ENCODE measurements around the gene MYO5B. TPM values are rescaled to one million over a fixed set of nuclear protein-coding genes. Genes with fewer than 3 reads are reported as not detected.
"Not testable (repeated sequence)": the region's sequence is repeated elsewhere in the genome, so short reads cannot be mapped to it uniquely, and the experiment has no call there.

Gene MYO5B
- polyA plus RNA-seq (ENCODE audit: insufficient read length in 4 of 4): 10 to 100 TPM in 3 of 4 donors, 1 to 10 TPM in 1; 6.2 to 30.2 (median 28.3) TPM

DNA sequence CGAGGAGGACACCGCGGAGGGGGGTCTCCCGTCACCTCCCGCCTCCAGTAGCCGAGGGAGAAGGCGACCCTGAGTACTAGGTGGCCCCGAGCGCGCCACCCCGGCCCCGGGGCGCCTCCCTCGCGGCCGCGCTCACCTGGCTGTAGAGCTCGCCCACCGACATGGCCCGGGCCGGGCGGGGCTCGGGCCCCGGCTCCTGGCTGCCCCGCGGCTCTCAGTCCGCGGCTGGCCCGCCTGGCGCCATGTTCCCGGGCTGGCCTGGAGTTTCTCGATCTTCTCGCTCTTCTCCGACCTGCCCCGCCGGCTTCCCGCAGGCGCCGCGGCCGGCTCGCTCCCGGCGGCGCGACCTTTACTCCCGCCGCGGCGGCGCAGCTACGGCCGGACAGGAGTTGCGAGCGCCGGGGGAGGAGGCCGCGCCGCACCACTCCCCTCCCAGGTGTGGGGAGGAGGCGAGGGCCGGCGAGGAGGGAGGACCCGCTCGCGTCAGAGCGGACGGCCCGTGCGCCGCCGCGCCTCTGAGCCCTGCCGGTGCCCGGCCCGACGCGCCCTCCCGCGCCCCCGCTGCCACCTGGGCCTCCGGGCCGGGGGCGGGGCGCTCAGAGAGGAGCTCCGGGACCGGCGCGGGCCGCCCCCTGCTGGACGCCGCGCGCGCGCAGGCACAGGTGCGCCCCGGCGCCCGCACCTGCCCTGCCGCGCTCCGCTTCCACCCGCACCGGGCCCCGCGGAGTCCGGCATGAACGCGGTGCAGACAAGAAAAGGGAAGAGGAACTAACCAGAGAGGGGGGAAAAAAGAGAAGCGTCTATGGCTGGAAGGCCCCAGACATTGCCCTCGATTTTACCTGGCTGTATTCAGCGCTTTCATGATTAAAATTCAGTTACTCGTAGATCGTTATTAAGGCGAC is at the start of gene MYO5B:
Gene MYO5B (minus strand): TSS at position 517 of the 902 bp plus-strand sequence. CDS start 354 bp downstream, at position 163.
- DNase-seq (ENCODE audit: low read depth in 4 of 4, low spot score in 3 of 4): peak in 3 of 4 donors; percentile 35 to 55 (median 42)

DNA sequence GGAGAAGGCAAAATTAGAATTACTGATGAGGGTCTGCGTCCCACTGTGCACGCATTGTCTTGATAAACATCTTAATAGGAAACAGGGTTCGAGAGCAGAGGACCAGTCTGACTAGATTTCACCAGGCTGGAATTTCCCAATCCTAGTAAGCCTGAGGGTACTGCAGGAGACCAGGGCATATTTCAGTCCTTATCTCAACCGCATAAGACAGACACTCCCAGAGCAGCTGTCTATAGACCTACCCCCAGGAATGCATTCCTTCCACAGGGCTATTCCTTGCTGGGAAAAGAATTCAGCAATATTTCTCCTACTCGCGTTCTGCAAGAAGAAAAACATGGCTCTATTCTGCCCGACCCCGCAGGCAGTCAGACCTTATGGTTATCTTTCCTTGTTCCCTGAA is 46.8 kb upstream of the MYO5B start:
- not testable (repeated sequence) for DNase-seq (ENCODE audit: low read depth in 4 of 4, low spot score in 3 of 4)

DNA sequence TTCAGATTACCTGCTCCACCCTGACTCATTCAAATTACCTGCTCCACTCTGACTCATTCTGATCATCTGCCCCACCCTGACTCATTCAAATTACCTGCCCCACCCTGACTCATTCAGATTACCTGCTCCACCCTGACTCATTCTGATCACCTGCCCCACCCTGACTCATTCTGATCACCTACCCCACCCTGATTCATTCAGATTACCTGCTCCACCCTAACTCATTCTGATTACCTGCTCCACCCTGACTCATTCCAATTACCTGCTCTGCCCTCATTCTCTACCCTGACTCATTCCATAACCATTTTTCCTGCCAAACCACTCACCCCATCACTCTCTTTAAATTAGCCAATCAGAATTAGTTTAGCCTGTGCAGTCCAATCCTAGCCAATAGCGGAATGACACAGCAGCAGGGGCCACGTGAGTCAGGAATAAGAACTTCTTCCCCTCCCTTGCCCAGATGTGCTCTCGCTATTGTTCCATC is 45.2 kb upstream of the MYO5B start:
- DNase-seq (ENCODE audit: low read depth in 4 of 4, low spot score in 3 of 4): no peak

DNA sequence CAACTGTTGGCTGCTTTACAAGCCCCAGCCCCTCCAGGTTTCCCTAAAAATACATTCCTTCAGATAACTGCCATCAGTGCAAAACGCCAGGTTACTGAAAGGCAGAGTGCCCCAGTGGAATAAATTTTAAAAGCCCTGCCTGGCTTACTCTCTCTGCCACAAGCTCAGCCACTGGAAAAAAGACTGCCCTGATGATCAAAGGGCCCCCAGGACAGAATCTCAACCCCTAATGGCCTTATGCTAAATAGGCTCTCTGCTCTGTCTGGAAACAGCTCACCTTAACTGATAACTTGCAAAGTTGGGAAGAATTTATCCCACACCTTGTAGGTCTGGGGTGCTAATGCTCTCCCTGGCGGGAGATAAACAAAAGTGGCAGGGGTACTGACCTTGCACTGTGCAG is 37.5 kb upstream of the MYO5B start:
- no peak for DNase-seq (ENCODE audit: low read depth in 4 of 4, low spot score in 3 of 4)

DNA sequence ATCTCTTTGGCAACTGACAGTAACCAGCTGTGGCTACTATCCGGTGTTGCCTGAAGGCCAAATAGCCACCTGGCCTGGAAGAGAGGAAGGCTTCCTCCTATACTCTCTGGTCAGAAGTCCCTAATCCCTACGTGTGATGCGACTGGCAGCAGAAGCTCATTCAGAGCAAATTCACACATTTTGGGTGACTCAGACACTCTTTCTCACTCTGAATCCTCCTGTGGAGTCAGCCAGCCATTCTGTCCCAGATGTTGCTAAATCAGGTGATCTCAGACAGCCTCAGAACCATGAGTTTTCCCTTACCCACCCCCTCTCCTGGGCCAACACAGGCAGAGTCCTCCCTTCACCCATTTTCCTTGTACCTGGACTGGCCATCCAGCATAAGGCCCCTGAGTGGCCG is 36.7 kb upstream of the MYO5B start:
- DNase-seq (ENCODE audit: low read depth in 4 of 4, low spot score in 3 of 4): no peak

DNA sequence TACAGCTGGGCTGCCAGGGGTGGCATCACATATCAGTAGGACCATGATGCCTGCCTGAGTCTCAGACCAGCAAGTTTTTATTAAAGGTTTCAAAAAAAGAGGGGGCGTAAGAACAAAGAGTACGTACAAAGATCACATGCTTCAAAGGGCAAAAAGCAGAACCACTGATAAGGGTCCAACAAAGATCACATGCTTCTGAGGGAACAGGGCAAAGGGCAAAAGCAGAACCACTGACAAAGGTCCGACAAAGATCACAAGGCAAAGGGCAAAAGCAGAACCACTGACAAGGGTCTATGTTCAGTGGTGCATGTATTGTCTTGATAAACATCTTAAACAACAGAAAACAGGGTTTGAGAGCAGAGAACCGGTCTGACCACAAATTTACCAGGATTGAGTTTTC is 25.3 kb upstream of the MYO5B start:
- not testable (repeated sequence) for DNase-seq (ENCODE audit: low read depth in 4 of 4, low spot score in 3 of 4)

DNA sequence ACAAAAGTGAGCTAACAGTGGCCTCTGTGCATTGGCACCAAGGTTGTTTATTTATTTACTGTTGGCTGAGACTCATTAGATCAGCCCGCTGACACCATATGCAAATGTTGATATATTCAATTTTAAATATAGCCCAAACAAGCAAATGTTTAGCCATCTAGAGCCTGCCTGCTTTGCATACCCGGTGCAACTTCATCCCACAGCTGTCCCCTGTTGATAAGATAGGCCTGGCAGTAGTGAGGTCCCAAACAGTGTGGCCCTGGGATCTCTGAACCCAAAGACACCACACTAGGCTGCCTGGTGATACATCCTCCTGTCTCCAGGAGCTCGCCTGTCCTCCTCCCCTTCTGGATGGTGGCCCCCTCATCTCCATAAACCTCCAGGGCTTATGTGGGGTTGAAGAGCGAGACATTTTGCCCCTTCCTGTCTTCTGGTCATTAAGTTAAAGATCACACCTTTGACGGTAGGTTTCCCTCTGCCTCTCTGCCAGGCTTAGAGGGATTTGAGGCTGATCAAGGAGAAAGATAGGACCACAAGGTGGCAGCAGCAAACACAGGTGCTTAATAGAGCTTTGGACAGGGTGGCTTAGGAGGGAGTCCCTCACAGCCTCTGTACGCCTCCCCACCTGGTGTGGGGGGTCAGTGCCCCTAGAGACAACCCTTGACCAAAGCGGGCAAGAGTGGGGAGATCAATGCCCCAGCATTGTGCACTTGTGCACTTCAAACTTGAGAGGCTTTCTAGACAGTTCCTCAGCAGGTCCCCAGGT is 23.7 kb upstream of the MYO5B start:
- DNase-seq (ENCODE audit: low read depth in 4 of 4, low spot score in 3 of 4): no peak

DNA sequence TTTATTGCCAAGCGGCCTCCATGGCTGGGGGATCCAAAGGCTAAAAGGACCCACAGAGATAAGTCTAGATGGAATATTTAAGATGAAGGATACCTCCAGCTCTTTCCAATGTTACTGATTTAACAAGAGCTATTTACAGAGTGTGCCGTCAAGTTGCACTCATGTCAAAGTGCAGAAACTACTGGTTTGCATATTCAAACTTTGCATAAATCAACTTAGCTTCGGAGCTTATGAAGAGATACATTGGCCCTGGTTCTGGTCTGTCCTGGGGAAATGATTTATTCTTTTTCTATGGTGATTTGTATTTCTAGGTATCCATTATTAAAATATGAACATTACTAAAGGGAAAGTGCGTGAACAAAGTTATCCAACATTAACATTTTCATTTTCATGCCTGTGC is 14.4 kb upstream of the MYO5B start:
- no peak for DNase-seq (ENCODE audit: low read depth in 4 of 4, low spot score in 3 of 4)

DNA sequence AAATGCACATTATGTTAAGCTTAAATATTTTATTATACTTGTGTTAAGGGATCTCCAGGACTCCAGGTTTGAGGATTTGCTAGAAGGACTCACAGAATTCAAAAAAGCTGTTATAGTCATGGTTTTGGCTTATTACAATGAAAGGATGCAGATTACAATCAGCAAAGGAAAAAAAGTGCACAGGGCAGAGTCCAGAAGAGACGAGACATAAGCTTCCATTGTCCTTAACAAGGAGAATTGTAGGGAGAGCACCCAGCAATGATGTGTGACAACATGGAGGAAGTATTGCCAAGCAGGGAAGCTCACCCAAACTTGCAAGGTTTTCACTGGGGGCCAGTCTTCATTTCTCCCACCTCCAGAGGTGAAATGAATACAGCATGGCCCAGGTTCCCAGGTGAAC is 12.8 kb upstream of the MYO5B start:
- DNase-seq (ENCODE audit: low read depth in 4 of 4, low spot score in 3 of 4): no peak

DNA sequence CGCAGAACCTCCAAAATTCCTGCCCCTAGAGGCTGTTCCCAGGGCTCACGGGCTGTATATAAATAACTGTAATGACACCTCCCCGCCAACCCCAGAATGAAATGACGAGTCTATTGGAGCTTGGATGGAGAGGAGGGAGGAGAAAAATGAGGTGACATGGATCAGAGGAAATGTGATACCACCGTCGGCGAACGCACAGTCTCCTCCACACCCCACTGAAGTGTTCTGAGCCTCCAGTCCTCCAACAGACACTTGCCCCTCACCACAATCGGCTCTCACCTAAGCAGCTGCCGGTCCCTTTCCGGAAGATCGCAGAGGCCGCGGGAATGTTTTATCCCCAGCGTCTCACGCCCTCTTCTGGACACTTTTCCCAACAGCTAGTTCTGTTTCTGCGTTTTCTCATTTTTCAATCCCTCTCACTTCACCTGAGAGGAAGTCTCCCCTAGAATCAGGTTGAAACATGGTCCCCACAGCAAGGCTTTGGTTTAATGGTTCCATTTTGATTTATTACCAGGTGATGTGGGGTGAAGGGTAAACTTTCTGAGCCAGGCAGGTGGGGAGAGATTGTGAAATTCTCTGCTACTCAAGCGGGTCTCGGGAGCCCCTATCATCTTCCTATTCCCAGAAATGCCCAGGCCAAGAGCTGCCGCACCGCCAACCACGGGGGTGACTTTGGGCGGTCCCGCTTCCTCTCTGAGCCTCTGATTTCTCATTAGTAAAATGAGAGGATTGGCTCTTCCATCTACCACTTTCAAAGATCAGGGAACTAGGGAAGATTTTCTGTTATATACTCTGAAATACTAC is 9.1 kb upstream of the MYO5B start:
- DNase-seq (ENCODE audit: low read depth in 4 of 4, low spot score in 3 of 4): peak in 1 of 4 donors; percentile 47

DNA sequence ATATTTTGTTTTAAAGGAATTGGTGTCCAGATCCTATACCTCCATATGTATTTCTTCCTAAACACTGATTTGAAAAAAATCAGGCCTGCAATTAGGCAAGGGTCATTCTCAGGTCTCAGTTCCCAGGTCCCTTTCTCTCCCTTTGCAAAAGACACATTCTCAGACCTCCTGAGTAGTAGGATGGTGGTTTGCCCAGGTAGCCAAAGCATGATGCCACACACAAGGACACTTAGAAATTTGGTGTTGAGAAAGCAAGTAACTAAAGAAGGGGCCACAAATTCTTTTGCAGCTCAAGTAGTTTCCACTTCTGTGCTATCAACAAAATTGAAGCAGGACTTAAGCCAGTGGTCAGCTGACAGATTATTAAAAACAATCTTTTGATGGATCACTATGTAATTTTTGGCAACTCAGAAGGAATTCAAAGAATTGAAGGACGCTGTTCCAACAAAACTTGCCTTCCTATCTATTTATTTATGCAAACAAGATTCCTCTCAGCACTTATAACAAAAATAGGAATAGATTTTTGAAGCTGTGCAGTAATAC is 6.6 kb upstream of the MYO5B start:
- DNase-seq (ENCODE audit: low read depth in 4 of 4, low spot score in 3 of 4): no peak

DNA sequence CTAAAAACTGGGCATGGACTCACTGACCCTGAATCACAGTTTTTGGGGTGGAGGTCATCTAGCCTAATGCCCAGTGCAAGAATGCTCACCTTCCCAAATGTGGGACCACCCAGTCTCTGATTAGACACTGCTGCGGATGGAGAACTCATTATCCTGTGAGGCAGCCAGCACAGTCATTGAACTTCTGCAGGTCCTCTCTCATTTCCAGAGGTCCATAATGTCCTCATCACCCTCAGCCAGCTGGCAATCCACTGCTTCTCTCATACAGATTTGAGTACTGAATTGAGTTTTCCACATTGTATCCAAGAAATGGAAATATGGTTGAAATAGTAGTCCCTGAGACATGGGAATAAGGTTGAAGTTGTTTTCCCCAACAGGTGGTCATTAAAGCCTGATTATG is 5.0 kb upstream of the MYO5B start:
- no peak for DNase-seq (ENCODE audit: low read depth in 4 of 4, low spot score in 3 of 4)

DNA sequence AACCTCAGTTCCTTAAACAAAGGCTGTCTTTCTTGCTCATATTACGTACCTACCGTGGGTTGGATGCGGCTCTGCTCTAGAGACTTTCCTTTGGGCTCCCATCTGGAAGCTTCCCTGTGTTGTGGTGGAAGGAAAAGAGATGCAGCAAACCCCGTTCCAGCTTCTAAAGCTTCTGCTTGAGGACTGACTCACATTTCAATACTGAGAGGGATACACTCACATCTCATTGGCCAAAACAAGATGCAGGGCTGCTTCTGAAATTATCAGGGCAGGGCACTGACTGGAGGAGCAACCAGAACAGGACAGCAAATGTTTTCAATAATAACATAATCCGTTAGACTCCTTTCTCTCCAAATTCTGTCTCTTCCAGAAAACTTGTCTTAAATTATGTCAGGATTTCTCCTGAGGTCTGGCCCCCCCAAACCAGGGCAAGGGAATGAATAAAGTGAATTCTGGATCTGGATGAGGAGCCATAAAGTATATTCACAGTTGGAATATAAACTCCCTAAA is 4.5 kb upstream of the MYO5B start:
- no peak for DNase-seq (ENCODE audit: low read depth in 4 of 4, low spot score in 3 of 4)

DNA sequence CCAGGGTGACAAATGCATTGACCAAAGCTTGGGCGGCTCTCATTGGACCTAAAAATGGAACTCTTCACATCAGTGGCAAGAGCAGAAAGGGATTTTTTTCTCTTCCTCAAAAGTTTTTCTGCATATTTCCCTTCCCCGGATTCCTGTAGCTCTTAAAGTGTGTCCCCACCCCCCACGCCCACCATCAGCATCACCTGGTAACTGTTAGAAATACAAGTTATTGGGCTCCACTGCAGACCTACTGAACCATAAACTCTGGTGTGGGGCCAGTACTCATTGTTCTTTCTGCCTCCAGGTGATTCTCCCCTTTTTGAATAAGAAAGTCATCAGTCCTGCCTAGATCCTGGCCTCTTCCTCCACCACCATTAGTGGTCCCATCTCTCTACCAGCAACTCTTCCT is 1.3 kb upstream of the MYO5B start:
- no peak for DNase-seq (ENCODE audit: low read depth in 4 of 4, low spot score in 3 of 4)

DNA sequence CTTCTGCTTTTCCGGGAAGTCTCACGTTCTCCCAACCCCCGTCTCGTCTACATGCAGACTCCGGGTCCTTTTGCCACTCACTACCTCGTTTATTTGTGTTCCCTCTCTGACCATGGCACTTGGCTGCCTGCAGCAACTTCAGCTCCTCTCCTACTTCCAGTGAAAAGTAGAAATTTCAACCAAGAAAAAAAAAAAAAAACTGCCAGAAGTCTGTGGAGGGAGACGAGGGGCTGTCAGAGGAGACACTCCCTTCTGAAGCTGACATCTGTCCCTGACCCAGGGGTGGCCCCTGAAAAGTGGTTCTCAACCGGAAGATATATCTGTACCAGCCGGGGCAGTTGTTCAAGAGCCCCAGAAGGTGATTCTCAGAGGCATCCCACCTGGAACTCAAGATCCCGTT is 742 bp upstream of the MYO5B start:
- DNase-seq (ENCODE audit: low read depth in 4 of 4, low spot score in 3 of 4): no peak

DNA sequence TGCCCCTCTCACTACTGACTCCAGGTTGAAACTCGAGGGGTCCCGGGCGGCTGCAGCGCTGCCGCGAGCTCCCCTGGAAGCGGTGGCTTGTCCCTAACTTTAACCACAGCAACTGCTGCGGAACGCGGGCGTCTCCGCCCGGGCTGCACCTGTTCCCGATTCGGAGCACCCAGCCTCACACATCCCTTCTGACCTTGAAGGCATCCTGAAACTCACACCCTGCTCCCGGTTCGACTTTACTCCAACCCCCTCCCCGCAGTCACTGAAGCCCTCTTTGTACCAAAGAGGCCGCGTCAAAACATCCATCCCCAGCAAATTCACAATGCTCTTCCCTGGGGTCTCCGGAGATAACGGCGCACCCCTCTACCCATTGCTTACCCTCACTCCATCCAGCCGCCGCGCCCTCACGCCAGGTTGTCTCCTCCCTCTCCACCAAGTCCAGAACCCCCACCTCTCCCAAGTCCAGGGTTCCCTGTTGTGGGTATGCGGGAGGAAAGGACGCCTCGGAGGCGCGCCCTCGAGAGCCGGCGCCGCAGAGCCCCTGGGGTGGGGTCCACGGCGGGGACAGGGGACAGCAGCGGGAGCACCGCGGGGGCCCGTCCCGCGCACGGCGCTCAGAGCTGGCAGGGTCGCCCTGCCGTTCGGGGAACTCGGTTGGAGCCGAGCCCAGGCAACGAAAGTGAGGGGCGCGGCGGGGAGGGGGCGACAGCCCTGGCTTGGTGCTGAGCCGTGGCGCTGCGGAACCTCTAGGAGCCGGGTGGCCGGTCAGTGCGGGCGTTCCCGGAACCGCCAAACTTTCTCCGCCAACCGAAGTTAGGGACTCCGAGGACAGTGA is 934 bp downstream of the MYO5B start:
- DNase-seq (ENCODE audit: low read depth in 4 of 4, low spot score in 3 of 4): no peak

DNA sequence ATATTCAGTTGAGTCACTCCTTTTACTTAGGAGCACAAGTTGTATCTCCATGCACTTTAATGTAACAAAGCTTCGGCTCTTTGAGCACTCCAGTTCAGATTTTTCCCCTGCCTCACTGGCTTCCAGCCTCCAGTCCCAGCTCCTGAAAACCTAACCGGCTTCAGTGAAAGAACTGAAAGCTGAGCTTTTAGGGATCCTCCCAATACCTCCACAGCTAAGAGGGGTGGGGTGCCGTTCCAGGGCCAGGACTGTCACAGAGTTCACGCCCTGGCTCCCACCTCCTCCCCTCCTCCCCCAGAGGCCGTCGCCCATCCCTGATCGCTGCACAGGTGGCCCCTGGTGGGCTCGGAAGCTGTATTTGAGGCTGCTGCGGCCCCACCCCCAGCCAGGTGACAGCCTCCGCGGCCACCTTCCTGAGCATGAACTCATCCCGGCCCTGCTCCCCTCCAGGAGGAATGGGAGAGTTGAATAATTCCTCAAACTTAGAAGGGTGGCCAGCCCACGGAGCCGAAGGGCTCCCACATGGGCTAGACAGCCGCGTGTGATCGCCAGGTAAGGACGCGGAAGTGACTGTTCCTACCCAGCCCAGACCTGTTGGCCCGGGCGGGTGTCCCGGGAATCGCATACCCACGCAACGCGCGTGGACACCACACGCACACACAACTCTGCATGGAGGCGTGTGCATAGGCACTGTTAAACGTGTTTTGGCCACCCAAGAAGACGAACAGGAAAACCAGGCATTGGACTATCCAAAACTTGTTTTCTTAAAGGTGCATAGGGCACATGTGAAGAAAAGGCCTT is 1.8 kb downstream of the MYO5B start:
- DNase-seq (ENCODE audit: low read depth in 4 of 4, low spot score in 3 of 4): no peak

DNA sequence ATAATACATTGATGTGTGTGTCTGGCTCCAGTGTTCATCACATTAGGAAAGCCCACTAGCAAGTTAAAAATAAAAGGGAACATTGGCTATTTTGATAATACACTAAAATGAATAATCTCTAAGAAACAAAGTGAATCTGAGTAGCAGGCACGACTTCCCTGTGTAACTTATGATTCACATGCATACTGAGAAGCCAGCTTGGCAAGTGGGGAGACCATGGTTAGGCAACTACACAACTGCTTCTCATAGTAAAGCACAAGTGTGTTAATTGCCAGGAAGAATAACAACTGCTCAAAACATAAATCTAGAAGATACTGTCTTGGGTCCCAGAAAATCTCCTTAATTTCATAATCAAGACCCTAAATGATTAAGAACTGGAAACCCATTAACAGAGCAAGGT is 4.0 kb downstream of the MYO5B start:
- DNase-seq (ENCODE audit: low read depth in 4 of 4, low spot score in 3 of 4): no peak

DNA sequence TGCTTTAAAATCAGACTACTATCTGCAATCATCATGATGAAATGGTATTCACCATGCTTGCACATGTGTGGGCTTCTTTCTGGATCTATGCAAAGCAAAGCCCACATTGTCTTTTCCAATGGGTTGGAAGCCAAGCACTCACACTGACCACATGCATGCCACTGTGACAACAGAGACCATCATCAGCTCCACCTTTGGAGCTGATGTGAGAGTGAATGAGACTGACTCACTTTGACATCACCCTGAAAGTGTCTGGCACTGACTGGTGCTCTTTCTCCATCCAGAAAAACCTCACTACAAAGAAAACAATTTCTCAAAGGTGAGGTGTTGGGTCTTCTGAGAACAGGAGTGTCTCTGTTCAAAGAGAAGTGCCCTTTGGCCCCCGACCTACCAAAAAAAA is 4.7 kb downstream of the MYO5B start:
- no peak for DNase-seq (ENCODE audit: low read depth in 4 of 4, low spot score in 3 of 4)

All from left renal pelvis (tissue), 4 donors.